ENCODE results near the gene HMGCL. TPM values are rescaled to one million over a fixed set of nuclear protein-coding genes. Genes with fewer than 3 reads are reported as not detected.

HMGCL gene
- total and polyA plus RNA-seq, 2 of the 13 experiments (the other 11 are each of a cell fraction or from before 2014, with no cell fraction given), result 21.3 to 41.4 TPM

- TF ChIP-seq PRDM15 (CRISPR knock-in tag; IDR thresholded peaks at IDR 0.05) (no peak), NFIB (CRISPR knock-in tag; IDR thresholded peaks at IDR 0.05; ENCODE audit: borderline replicate concordance) (no peak), RBM22 (optimal IDR thresholded peaks at IDR 0.05; ENCODE audit: low read length) (no peak), POLR2AphosphoS2 (IDR thresholded peaks at IDR 0.05; ENCODE audit: low read depth, low read length) (no peak), ZNF234 (CRISPR knock-in tag; conservative IDR thresholded peaks at IDR 0.05) (no peak), ADNP (CRISPR knock-in tag; IDR thresholded peaks at IDR 0.05) (no peak), SKI (IDR thresholded peaks at IDR 0.05; ENCODE audit: partially characterized antibody) (no peak), ZNF639 (CRISPR knock-in tag; conservative IDR thresholded peaks at IDR 0.05) (0 out of 2 replicates have a peak, but pooled peaks have one; percentile 32), ZNF737 (CRISPR knock-in tag; IDR thresholded peaks at IDR 0.05; ENCODE audit: borderline replicate concordance) (no peak), ZNF557 (CRISPR knock-in tag; IDR thresholded peaks at IDR 0.05) (no peak), ZNF318 (CRISPR knock-in tag; IDR thresholded peaks at IDR 0.05) (no peak), MXD1 (CRISPR knock-in tag; IDR thresholded peaks at IDR 0.05) (no peak)
These were observed 34.3 kb downstream of the HMGCL start, which contains the start of gene LYPLA2 (continued) for GRCh38 chr1:23790696-23791515.
